IPS DF 6.9 (cell line): ENCODE measurements around the gene LHFPL2.
A peak's percentile ranks its signal among the peaks of the same experiment; 100 is the strongest.

ENCODE experiments used
- DNase-seq: peaks from one replicate; pipeline ENCODE4 v3.0.0-alpha.2; 2013; ENCODE audit warnings: low read depth, low spot score
- H3K27ac ChIP-seq: one replicate; pipeline ENCODE4 v1.5.1; 2013; ENCODE audit warnings: low read length, control low read depth
- H3K27me3 ChIP-seq: 2 replicates; pipeline ENCODE4 v1.6.1; 2013; ENCODE audit warnings: mild to moderate bottlenecking, low read length; ENCODE audit not compliant: control insufficient read depth, insufficient read depth
- H3K36me3 ChIP-seq: 2 replicates; pipeline ENCODE4 v1.6.1; 2013; ENCODE audit warnings: low read length; ENCODE audit not compliant: control insufficient read depth, insufficient read depth
- H3K4me1 ChIP-seq: 2 replicates; pipeline ENCODE4 v1.6.1; 2013; ENCODE audit warnings: low read length; ENCODE audit not compliant: control insufficient read depth, insufficient read depth
- H3K4me3 ChIP-seq: 2 replicates; pipeline ENCODE4 v1.5.1; 2013; ENCODE audit warnings: mild to moderate bottlenecking, low read length
- H3K9me3 ChIP-seq: 2 replicates; pipeline ENCODE4 v1.6.1; 2013; ENCODE audit warnings: low read length, inconsistent platforms; ENCODE audit not compliant: control insufficient read depth, insufficient read depth
- WGBS: extraction: QIAGEN DNeasy Blood & Tissue Kit; methylation state at CpG from one replicate; pipeline ENCODE4 v1.1.7; 2013; ENCODE audit warnings: mixed read lengths, missing lambda C conversion rate; ENCODE audit not compliant: insufficient read length, insufficient coverage; 5-methylcytosine and 5-hydroxymethylcytosine counted together

Gene LHFPL2

DNA sequence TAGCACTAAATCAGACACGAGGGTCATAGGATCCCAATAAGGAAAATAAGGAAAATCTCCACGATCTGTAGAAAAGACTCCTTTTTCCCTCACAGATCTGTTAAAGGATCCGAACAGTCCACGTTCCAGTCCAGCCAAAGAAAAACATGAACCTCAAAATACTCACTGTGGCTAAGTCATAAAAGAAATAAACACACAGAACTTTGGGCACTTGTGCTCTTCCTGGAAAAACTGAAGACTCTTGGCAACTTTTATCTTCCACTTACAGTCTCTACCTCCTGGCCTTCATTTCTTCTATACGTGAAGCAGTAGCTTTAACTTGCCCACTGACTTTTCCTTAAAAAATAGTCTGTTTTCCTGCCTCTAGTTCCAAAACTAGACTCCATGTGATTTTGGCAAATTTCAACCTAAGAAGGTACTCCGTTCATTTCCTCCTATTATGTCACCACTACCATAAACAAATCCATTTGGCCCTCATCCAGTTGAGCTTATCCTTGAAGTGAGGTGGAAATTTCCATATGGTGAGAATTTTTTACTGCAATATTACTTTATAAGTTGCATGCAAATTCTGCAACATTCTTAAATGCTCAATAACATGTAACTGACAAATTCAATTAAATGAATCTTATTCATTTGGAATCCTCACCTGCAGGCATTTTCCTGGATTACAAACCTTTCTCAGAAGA, 5.3 kb upstream of the LHFPL2 start:
- no peaks in the 10 kb centered on the region for H3K36me3 ChIP-seq
- H3K27me3 ChIP-seq = no peaks in the 10 kb centered on the region
- no CpG with 5 or more reads among the region's 6 CpGs for WGBS
- no peak overlapping the region for H3K4me3 ChIP-seq
- H3K4me1 ChIP-seq = peaks cover 5% of the 10 kb centered on the region; the same call in 1 of the 2 replicates
- H3K9me3 ChIP-seq = no peaks in the 10 kb centered on the region
- no peak for DNase-seq
- no peak overlapping the region for H3K27ac ChIP-seq

DNA sequence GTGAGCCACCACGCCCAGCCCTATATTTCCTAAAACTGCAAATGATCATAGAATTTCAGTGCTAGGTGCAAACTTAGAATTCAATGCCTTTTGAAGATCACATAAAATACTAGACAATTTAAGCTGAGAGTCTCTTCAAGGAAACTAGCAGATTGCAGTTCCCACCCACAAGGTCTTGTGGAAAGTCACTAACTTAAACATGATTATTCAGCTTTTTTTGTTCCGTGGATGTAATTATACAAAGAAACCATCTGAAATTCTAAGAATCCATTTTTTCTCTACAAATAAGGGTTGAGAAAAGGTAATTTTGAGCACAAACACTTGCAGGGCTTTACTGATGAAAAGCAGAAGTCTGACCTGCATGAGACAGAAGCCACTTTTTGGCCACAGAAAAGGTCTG, 4.5 kb upstream of the LHFPL2 start:
- no peaks in the 10 kb centered on the region for H3K27me3 ChIP-seq
- no CpG with 5 or more reads among the region's 2 CpGs for WGBS
- no peaks in the 10 kb centered on the region for H3K9me3 ChIP-seq
- DNase-seq = no peak
- no peak overlapping the region for H3K4me3 ChIP-seq
- no peak overlapping the region for H3K27ac ChIP-seq
- no peaks in the 10 kb centered on the region for H3K36me3 ChIP-seq
- H3K4me1 ChIP-seq = peaks cover 5% of the 10 kb centered on the region; the same call in 1 of the 2 replicates

DNA sequence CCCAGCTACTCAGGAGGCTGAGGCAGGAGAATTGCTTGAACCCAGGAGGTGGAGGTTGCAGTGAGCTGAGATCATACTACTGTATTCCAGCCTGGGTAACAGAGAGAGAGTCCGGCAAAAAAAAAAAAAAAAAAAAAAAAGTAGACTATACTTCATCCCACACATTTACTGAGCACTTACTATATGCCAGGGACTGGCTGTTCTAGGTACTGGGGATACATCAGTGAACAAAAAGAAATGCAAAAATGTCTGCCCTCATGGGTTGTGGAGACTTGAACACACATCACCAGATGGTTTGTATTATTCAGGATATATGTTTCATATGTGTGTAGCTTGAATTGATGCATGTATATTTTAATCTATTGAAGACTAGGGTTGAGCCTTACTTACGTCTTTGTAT, 2.9 kb upstream of the LHFPL2 start:
- Histone ChIP-seq H3K9me3 (no peaks in the 10 kb centered on the region), H3K27me3 (no peaks in the 10 kb centered on the region), H3K27ac (no peak overlapping the region), H3K4me1 (peaks cover 5% of the 10 kb centered on the region; the same call in 1 of the 2 replicates), H3K4me3 (no peak overlapping the region), H3K36me3 (no peaks in the 10 kb centered on the region)
- WGBS = no CpG with 5 or more reads among the region's 2 CpGs
- no peak for DNase-seq

DNA sequence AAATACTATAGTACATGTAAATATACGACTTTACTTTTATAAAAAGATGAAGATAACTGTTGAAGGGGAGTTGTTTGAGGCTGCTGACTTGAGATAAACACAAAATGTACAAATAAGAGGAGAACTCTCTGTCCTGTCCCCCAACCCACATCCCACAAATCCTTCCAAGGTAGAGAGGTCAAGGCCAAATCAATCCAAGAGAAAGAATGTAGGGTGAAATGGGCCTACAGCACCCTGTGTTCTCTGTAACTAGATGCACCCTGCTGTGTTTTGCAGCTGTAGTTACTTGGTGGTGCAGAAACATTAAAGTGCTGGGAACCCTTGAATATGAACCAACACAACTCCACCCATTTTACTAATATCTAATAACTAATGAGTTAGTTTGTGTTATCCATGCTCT, 2.0 kb upstream of the LHFPL2 start:
- H3K4me1 ChIP-seq = peaks cover 5% of the 10 kb centered on the region; the same call in 1 of the 2 replicates
- H3K27ac ChIP-seq = no peak overlapping the region
- H3K36me3 ChIP-seq = no peaks in the 10 kb centered on the region
- H3K9me3 ChIP-seq = no peaks in the 10 kb centered on the region
- H3K27me3 ChIP-seq = no peaks in the 10 kb centered on the region
- no CpG with 5 or more reads among the region's 1 CpG for WGBS
- no peak for DNase-seq
- no peak overlapping the region for H3K4me3 ChIP-seq

DNA sequence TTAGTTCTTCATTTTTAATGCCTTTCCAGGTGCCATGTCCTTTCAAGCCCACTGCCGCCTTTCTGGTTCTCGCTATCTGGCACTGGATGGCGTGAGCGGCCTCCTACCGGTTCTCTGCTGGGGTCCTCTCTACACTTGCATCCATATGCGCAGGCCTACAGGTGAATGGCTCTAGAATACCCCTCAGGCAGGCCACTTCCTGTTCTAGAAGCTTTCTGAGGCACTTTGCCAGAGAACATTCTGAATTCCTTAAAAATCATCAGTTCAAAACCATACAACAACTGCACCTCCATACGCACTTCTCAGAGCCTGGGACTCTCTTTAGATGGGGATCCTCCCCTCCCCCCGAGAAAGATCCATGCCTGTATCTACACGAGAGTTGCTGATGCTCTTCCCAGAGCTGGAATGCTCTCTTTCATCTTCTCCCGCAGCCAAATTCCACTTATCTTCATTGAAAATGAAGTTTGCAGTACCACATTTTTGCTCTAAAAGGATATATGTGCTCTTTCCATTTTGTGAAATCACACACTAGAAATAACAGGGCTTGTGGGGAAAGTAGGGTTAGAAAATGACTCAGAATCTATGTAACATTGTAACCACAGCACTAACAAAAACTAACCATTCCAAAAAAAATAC, 1.4 kb upstream of the LHFPL2 start:
- H3K9me3 ChIP-seq = no peaks in the 10 kb centered on the region
- H3K27ac ChIP-seq = no peak overlapping the region
- no CpG with 5 or more reads among the region's 10 CpGs for WGBS
- peaks cover 5% of the 10 kb centered on the region; the same call in 1 of the 2 replicates for H3K4me1 ChIP-seq
- no peak for DNase-seq
- H3K4me3 ChIP-seq = no peak overlapping the region; the same call in 1 of the 2 replicates
- no peaks in the 10 kb centered on the region for H3K36me3 ChIP-seq
- H3K27me3 ChIP-seq = no peaks in the 10 kb centered on the region

DNA sequence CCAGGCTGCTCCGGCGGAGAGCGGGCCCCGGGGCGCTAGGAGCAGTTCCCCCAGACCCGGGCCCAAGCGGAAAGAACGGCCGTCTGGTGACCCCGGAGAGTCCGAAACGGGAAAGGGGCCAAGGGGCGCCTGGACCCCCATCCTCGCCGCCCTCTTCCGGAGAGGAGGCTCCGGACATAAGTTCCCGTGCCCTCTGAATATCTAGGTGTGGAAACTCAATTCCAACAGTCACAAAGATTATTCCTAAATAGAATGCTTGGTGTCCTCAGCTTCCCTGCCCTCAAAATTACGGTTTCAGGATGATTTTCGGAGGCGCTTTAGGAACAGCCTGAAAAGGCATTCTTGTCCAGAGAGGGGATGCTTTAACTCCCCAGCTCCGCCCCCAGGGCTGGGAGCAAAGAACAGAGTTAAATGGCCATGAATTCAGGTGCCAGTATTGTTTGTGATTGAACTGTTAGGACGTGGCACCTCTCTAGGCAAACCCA, 681 bp upstream of the LHFPL2 start:
- Histone ChIP-seq H3K4me1 (peaks cover 5% of the 10 kb centered on the region; the same call in 1 of the 2 replicates), H3K27ac (no peak overlapping the region), H3K4me3 (peak overlapping the region; percentile 87; the same call in 1 of the 2 replicates), H3K36me3 (no peaks in the 10 kb centered on the region), H3K9me3 (no peaks in the 10 kb centered on the region), H3K27me3 (no peaks in the 10 kb centered on the region)
- no CpG with 5 or more reads among the region's 23 CpGs for WGBS
- DNase-seq = no peak

DNA sequence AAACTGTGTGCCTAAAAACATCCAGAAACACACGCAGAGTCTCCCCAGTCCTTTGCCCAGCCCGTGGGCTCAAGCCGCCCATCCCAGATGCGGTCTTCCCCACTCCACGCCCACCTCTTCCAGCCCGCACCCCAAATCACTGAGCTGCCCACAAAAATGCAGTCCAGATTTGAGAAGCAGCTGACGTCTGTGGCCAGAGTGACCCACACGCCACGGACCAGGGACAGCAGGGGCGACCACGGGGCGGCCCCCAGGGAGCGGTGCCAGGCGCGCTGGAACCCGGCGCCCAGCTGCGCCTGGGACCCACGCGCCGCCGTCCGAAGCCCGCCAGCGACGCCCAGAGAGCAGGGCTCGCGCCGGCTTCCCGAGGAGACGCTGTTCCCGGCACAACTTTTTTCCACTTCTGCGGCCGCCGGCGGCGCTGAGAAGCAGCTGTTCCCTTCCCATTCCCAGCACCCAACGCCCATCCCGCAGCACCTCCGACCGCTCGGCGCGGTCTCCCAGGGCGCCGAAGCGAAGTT, 674 bp downstream of the LHFPL2 start:
- no peaks in the 10 kb centered on the region for H3K36me3 ChIP-seq
- DNase-seq = no peak
- no peaks in the 10 kb centered on the region for H3K27me3 ChIP-seq
- peak overlapping the region; percentile 87 for H3K4me3 ChIP-seq
- peaks cover 5% of the 10 kb centered on the region; the same call in 1 of the 2 replicates for H3K4me1 ChIP-seq
- no peak overlapping the region for H3K27ac ChIP-seq
- no peaks in the 10 kb centered on the region for H3K9me3 ChIP-seq
- WGBS = no CpG with 5 or more reads among the region's 47 CpGs

DNA sequence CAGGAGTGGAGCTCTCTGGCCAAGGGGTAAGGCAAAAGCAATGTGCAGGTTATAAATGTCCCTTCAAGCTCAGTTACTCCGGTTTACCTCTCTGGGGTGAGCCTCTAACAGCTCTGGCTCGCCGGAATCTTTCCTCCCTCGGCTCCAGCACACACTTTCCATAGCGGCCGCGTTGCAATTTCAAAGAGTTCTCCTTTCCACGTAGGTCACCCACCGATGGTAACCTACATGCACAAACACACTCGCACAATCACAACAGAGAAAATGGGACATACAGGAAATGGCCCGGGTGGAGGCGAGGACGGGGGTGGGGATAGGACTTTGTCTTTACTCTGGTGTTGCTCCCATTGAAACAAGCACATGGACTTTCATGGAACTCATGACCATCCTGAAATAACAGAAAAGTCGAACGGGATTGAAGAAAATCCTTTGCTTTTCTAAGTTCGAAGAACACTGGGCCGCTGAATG, 1.2 kb downstream of the LHFPL2 start:
- Histone ChIP-seq H3K27ac (no peak overlapping the region), H3K9me3 (no peaks in the 10 kb centered on the region), H3K4me3 (peak overlapping the region; percentile 87; the same call in 1 of the 2 replicates), H3K4me1 (peaks cover 5% of the 10 kb centered on the region; the same call in 1 of the 2 replicates), H3K36me3 (no peaks in the 10 kb centered on the region), H3K27me3 (no peaks in the 10 kb centered on the region)
- no CpG with 5 or more reads among the region's 17 CpGs for WGBS
- DNase-seq = no peak

DNA sequence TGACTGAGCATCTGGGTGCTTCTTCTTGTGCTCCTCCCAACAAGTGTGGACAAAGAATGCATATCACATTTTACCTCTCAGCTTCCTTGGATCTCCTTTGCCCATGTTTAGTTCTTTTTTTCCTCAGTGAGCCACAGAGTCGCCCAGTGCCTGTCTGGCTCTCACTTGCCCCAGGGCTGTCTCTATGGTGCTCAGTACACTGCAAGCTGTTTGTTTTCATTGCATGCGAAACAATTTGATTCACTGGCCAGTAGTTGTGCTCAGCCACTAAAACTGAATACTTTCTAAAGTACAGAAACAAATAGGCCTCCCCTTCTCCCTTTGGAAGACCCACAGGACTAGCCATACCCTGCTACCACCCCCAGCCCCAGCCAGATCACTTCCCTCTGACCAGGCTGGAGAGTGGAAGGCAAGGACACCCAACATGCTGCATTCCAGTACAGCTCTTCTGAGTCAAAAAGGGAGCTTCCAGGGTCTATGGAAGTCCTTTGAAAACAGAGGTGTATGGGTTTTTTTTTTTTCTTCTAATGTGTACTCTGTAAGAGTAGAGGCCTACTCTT, 3.8 kb downstream of the LHFPL2 start:
- H3K4me1 ChIP-seq = peaks cover 4% of the 10 kb centered on the region; the same call in 1 of the 2 replicates
- no peaks in the 10 kb centered on the region for H3K27me3 ChIP-seq
- no peaks in the 10 kb centered on the region for H3K9me3 ChIP-seq
- no peak overlapping the region for H3K4me3 ChIP-seq
- H3K27ac ChIP-seq = no peak overlapping the region
- WGBS = no CpG with 5 or more reads among the region's 2 CpGs
- DNase-seq = no peak
- no peaks in the 10 kb centered on the region for H3K36me3 ChIP-seq

DNA sequence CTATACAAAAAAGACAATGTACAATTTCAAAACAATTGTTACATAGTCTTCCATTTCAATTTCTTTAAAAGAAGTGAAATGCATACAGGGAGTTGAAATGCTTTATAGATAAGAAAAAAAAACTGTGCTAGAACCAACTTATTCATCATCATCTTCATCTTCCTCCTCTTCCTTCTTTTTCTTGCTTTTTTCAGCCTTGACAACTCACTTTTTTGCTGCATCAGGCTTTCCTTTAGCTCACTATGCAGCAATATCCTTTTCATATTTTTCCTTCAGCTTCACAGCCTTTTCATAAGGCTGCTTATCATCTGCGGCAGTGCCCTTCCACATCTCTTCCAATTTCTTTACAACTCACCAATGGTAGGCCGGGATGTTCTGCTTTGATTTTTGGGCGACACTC, 4.4 kb downstream of the LHFPL2 start:
- no CpG with 5 or more reads among the region's 3 CpGs for WGBS
- Histone ChIP-seq H3K27me3 (no peaks in the 10 kb centered on the region), H3K4me1 (peaks cover 3% of the 10 kb centered on the region; the same call in 1 of the 2 replicates), H3K9me3 (no peaks in the 10 kb centered on the region), H3K27ac (no peak overlapping the region), H3K4me3 (no peak overlapping the region), H3K36me3 (no peaks in the 10 kb centered on the region)
- no peak for DNase-seq
